ENCODE results near the gene HNRNPR.

DNA sequence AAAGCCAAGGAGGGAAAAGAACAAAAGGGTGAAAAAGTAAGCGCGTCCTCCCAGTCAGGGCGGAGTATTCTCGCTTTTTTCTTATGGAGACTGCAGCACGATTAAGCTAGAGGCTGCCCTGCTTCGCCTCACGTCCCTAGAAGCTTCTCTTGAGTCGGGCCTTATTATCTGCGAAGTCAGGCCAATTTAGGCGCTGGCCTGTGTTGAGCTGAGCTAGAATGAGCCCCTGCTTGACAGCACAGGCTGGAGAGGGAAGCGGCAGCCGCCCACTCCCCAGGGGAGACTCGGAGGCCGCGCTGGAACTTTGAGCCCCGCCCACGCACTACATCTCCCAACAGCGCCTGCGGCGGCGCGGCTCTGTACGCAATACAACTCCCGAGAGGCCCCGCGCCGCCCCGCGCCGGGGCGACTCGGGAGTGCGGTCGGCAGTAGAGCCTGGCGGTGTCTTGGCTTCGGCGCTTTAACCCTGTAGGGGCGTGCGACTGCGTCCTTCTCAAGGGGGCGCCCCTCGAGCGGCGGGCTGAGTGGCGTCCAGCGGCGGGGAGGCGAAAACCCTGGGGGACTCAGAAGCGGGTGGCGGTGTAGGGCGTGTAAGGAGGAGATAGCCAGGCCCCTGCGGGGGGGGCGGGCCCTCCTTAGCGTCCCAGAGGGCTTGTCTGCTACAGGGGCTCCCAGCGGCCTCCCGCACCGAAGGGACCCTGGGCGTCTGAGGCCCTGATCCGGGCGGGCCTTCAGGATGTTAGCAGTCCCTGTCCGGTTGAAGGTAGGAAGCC, 24.7 kb upstream of the HNRNPR start:
- TF ChIP-seq, protein P1, sequence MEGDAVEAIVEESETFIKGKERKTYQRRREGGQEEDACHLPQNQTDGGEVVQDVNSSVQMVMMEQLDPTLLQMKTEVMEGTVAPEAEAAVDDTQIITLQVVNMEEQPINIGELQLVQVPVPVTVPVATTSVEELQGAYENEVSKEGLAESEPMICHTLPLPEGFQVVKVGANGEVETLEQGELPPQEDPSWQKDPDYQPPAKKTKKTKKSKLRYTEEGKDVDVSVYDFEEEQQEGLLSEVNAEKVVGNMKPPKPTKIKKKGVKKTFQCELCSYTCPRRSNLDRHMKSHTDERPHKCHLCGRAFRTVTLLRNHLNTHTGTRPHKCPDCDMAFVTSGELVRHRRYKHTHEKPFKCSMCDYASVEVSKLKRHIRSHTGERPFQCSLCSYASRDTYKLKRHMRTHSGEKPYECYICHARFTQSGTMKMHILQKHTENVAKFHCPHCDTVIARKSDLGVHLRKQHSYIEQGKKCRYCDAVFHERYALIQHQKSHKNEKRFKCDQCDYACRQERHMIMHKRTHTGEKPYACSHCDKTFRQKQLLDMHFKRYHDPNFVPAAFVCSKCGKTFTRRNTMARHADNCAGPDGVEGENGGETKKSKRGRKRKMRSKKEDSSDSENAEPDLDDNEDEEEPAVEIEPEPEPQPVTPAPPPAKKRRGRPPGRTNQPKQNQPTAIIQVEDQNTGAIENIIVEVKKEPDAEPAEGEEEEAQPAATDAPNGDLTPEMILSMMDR (IDR thresholded peaks at IDR 0.05): peak in 3 of 6 experiments; percentile 5 to 17 (median 6)
- peak in 3 of 4 donors; percentile 73 to 97 (median 86) for TF ChIP-seq POLR2A (IDR thresholded peaks at IDR 0.05)

All from esophagus squamous epithelium (tissue), 4 donors.